Coronary artery (tissue), 2 donors: ENCODE measurements around the gene INS.

Experiments
- DNase-seq: peaks from one replicate; pipeline ENCODE4 v3.0.0-alpha.2; 2017; ENCODE audit warnings: low spot score
- H3K27ac ChIP-seq, 2 donors: fragments of 200-600 bp; sonication (generic); one replicate each; pipeline ENCODE4 v1.5.1; 2016 to 2019
- H3K4me3 ChIP-seq: fragments of 200-600 bp; sonication (generic); 2 replicates; pipeline ENCODE4 v1.5.1; 2016; ENCODE audit warnings: mild to moderate bottlenecking, moderate library complexity
- CTCF ChIP-seq: fragments of 200-600 bp; sonication (generic); IDR thresholded peaks from one replicate; pipeline ENCODE4 v1.5.1; 2019; ENCODE audit warnings: antibody characterized with exemption

The INS gene

GRCh38 chr11:2192435-2192834 is 31.4 kb upstream of the INS start:
- no peak overlapping the region for H3K4me3 ChIP-seq
- no peak for DNase-seq
- no peak overlapping the region for H3K27ac ChIP-seq
- TF ChIP-seq CTCF: no peak

- DNase-seq: no peak
- no peak overlapping the region for H3K4me3 ChIP-seq
These were observed 30.9 kb upstream of the INS start for GRCh38 chr11:2191883-2192282.

GRCh38 chr11:2190657-2191471 is 29.9 kb upstream of the INS start:
- no peak for DNase-seq
- H3K27ac ChIP-seq: no peak overlapping the region
- no peak overlapping the region for H3K4me3 ChIP-seq
- TF ChIP-seq CTCF: no peak

More at GRCh38 chr11:2191883-2192282, 30.9 kb upstream of the INS start:
- H3K27ac ChIP-seq: no peak overlapping the region
- no peak for TF ChIP-seq CTCF

GRCh38 chr11:2189938-2190656 is 29.1 kb upstream of the INS start:
- no peak for TF ChIP-seq CTCF
- no peak overlapping the region for H3K27ac ChIP-seq
- no peak for DNase-seq
- no peak overlapping the region for H3K4me3 ChIP-seq

GRCh38 chr11:2188745-2189144 is 27.7 kb upstream of the INS start:
- no peak for DNase-seq
- Histone ChIP-seq H3K27ac (no peak overlapping the region), H3K4me3 (no peak overlapping the region)
- TF ChIP-seq CTCF: no peak

GRCh38 chr11:2187280-2187707 is 26.3 kb upstream of the INS start:
- TF ChIP-seq CTCF: no peak
- DNase-seq: no peak
- no peak overlapping the region for H3K4me3 ChIP-seq
- no peak overlapping the region for H3K27ac ChIP-seq
